ENCODE data around the gene VILL. TPM values are rescaled to one million over a fixed set of nuclear protein-coding genes. Genes with fewer than 3 reads are reported as not detected.

The VILL gene
- total RNA-seq, 2 experiments from 2014 or later = 11.4 to 11.7 TPM

- ATAC-seq (no peak), DNase-seq (no peak)
- peak overlapping the region; percentile 21 for H3K27ac Mint-ChIP-seq
- peaks cover 4% of the 10 kb centered on the region for H3K9me3 Mint-ChIP-seq
- H3K27me3 Mint-ChIP-seq = no peaks in the 10 kb centered on the region
- intact Hi-C loops (cut with micrococcal nuclease) = no loop called here
- peaks cover 13% of the 10 kb centered on the region for H3K36me3 Mint-ChIP-seq (ENCODE audit: low read depth)
- POLR2A ChIA-PET = interaction anchor here (0.6 kb wide), 1 partner anchor 92 kb away, joined by 3 read pairs; no protein-coding TSS in a partner anchor
- H3K4me1 Mint-ChIP-seq (ENCODE audit: low read depth) = peaks cover 23% of the 10 kb centered on the region
- no peak overlapping the region for H3K4me3 Mint-ChIP-seq
- CTCF ChIA-PET = interaction anchor here (2.9 to 4.2 kb wide), 2 partner anchors 19 to 24 kb away, joined by 12 to 21 read pairs; no protein-coding TSS in a partner anchor
- TF ChIP-seq, protein P1, sequence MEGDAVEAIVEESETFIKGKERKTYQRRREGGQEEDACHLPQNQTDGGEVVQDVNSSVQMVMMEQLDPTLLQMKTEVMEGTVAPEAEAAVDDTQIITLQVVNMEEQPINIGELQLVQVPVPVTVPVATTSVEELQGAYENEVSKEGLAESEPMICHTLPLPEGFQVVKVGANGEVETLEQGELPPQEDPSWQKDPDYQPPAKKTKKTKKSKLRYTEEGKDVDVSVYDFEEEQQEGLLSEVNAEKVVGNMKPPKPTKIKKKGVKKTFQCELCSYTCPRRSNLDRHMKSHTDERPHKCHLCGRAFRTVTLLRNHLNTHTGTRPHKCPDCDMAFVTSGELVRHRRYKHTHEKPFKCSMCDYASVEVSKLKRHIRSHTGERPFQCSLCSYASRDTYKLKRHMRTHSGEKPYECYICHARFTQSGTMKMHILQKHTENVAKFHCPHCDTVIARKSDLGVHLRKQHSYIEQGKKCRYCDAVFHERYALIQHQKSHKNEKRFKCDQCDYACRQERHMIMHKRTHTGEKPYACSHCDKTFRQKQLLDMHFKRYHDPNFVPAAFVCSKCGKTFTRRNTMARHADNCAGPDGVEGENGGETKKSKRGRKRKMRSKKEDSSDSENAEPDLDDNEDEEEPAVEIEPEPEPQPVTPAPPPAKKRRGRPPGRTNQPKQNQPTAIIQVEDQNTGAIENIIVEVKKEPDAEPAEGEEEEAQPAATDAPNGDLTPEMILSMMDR (IDR thresholded peaks at IDR 0.05) = no peak
Measured at GRCh38 chr3:38021196-38021595, 30.6 kb downstream of the VILL start.

DNA sequence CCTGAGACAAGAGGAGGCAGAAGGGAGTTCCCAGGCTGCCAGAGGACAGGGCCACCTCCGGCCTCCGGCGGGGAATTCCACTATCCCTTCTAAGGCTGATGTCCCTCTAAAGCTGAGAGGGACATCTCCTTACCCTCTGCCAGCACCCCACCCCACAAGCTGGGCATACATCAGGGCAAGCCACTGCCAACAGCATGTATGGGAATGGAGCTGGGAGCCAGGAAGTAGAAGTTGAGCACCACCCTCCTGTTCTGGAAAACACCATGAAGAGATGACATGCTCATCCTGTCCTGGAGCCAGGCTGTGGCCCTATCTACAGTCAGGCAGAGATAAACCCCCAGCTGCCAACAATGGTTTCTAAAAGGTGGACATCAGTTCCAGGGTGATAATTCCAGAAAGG lies 31.7 kb downstream of the VILL start:
- DNase-seq (no peak), ATAC-seq (no peak)
- peaks cover 4% of the 10 kb centered on the region for H3K36me3 Mint-ChIP-seq (ENCODE audit: low read depth)
- H3K4me3 Mint-ChIP-seq = no peak overlapping the region
- POLR2A ChIA-PET = interaction anchor here (0.7 to 1.1 kb wide), 4 partner anchors 10 to 29 kb away, joined by 3 to 5 read pairs (median 3); no protein-coding TSS in a partner anchor
- CTCF ChIA-PET = interaction anchor here (0.8 to 4.2 kb wide), 5 partner anchors 11 to 48 kb away, joined by 3 to 21 read pairs (median 3); no protein-coding TSS in a partner anchor
- no peaks in the 10 kb centered on the region for H3K9me3 Mint-ChIP-seq
- TF ChIP-seq, protein P1 (IDR thresholded peaks at IDR 0.05) = no peak
- no peak overlapping the region for H3K27ac Mint-ChIP-seq
- H3K4me1 Mint-ChIP-seq (ENCODE audit: low read depth) = peaks cover 23% of the 10 kb centered on the region
- intact Hi-C loops (cut with micrococcal nuclease) = no loop called here
- no peaks in the 10 kb centered on the region for H3K27me3 Mint-ChIP-seq

- no peaks in the 10 kb centered on the region for H3K9me3 Mint-ChIP-seq
- H3K36me3 Mint-ChIP-seq (ENCODE audit: low read depth) = peaks cover 4% of the 10 kb centered on the region
- TF ChIP-seq, protein P1 (IDR thresholded peaks at IDR 0.05) = no peak
- peak overlapping the region; percentile 93 for H3K27ac Mint-ChIP-seq
- ChIA-PET POLR2A (interaction anchor here (0.9 to 1.1 kb wide), 3 partner anchors 9 to 30 kb away, joined by 3 to 5 read pairs (median 3); no protein-coding TSS in a partner anchor), CTCF (interaction anchor here (1.2 to 4.2 kb wide), 4 partner anchors 11 to 49 kb away, joined by 3 to 21 read pairs (median 8); no protein-coding TSS in a partner anchor)
- peak overlapping the region; percentile 81 for H3K4me3 Mint-ChIP-seq
- ATAC-seq (no peak), DNase-seq (peak; percentile 21)
- intact Hi-C loops (cut with micrococcal nuclease) = no loop called here
- peaks cover 23% of the 10 kb centered on the region for H3K4me1 Mint-ChIP-seq (ENCODE audit: low read depth)
- peaks cover 3% of the 10 kb centered on the region for H3K27me3 Mint-ChIP-seq
Measured at GRCh38 chr3:38022896-38023709, 32.5 kb downstream of the VILL start.

GRCh38 chr3:38026856-38027255 lies 36.3 kb downstream of the VILL start:
- Mint-ChIP-seq H3K36me3 (ENCODE audit: low read depth) (no peaks in the 10 kb centered on the region), H3K9me3 (no peaks in the 10 kb centered on the region), H3K4me3 (no peak overlapping the region), H3K27ac (no peak overlapping the region), H3K4me1 (ENCODE audit: low read depth) (peaks cover 38% of the 10 kb centered on the region), H3K27me3 (peaks cover 7% of the 10 kb centered on the region)
- ChIA-PET POLR2A (no interaction called here), CTCF (interaction anchor here (1.3 kb wide), 1 partner anchor 12 kb away, joined by 3 read pairs; the partner anchor contains the start of gene DLEC1)
- TF ChIP-seq, protein P1 (IDR thresholded peaks at IDR 0.05) = no peak
- no peak for DNase-seq
- ATAC-seq = no peak
- intact Hi-C loops (cut with micrococcal nuclease) = no loop called here
